B cell (primary cell): Measurements from ENCODE around the gene ARPP19.

ENCODE experiments used
- CTCF ChIP-seq: fragments of 200-600 bp; IDR thresholded peaks from one replicate; pipeline ENCODE4 v1.8.0; 2022; ENCODE audit warnings: antibody characterized with exemption, mild to moderate bottlenecking
- EZH2 ChIP-seq: IDR thresholded peaks from 2 replicates; pipeline ENCODE4 v1.6.1; 2012; ENCODE audit warnings: borderline replicate concordance, low read depth, mild to moderate bottlenecking, moderate library complexity, low read length; ENCODE audit not compliant: insufficient read depth, poor library complexity, severe bottlenecking

- TF ChIP-seq CTCF, result no peak
- no peak for TF ChIP-seq EZH2
These were observed 9.8 kb downstream of the ARPP19 start for GRCh38 chr15:52559022-52559421.
